ENCODE measurements around the gene ZBTB16. TPM values are rescaled to one million over a fixed set of nuclear protein-coding genes. Genes with fewer than 3 reads are reported as not detected.

The ZBTB16 gene
- polyA plus RNA-seq, 3 donors = 1.3 to 2.7 (median 1.3) TPM

- DNase-seq = no peak
Observed at GRCh38 chr11:114260483-114260882, 201.0 kb downstream of the ZBTB16 start.

GRCh38 chr11:114261791-114262190 is 202.3 kb downstream of the ZBTB16 start:
- DNase-seq = no peak

- peak; percentile 62 for DNase-seq
Observed at GRCh38 chr11:114262681-114263512, 203.4 kb downstream of the ZBTB16 start.

GRCh38 chr11:114263513-114264170 is 204.1 kb downstream of the ZBTB16 start:
- no peak for DNase-seq

GRCh38 chr11:114264381-114264780 is 204.9 kb downstream of the ZBTB16 start:
- no peak for DNase-seq

GRCh38 chr11:114265122-114265878 is 205.8 kb downstream of the ZBTB16 start:
- no peak for DNase-seq

GRCh38 chr11:114269498-114269897 is 210.0 kb downstream of the ZBTB16 start:
- no peak for DNase-seq

- no peak for DNase-seq
Observed at GRCh38 chr11:114270531-114271270, 211.2 kb downstream of the ZBTB16 start.

- DNase-seq = no peak
Observed at GRCh38 chr11:114271316-114271715, 211.8 kb downstream of the ZBTB16 start.

- DNase-seq = no peak
Observed at GRCh38 chr11:114272311-114272710, 212.8 kb downstream of the ZBTB16 start.

- no peak for DNase-seq
Observed at GRCh38 chr11:114273071-114273470, 213.6 kb downstream of the ZBTB16 start.

GRCh38 chr11:114273890-114274635 is 214.6 kb downstream of the ZBTB16 start:
- no peak for DNase-seq

- DNase-seq = no peak
Observed at GRCh38 chr11:114274637-114275036, 215.1 kb downstream of the ZBTB16 start.

GRCh38 chr11:114275280-114275679 is 215.8 kb downstream of the ZBTB16 start:
- DNase-seq = no peak

GRCh38 chr11:114276077-114276476 is 216.6 kb downstream of the ZBTB16 start:
- no peak for DNase-seq

GRCh38 chr11:114277637-114278341 is 218.3 kb downstream of the ZBTB16 start:
- no peak for DNase-seq

- DNase-seq = no peak
Observed at GRCh38 chr11:114278342-114279065, 219.0 kb downstream of the ZBTB16 start.

- DNase-seq = no peak
Observed at GRCh38 chr11:114279792-114280546, 220.5 kb downstream of the ZBTB16 start.

- peak; percentile 43 for DNase-seq
Observed at GRCh38 chr11:114280696-114281095, 221.2 kb downstream of the ZBTB16 start.

Measured in renal pelvis (tissue), 4 donors.